ENCODE results near the gene DCST2.

GRCh38 chr1:155038602-155039307, 5.2 kb upstream of the DCST2 start:
- TF ChIP-seq REST (IDR thresholded peaks at IDR 0.05; ENCODE audit: insufficient read depth in 1 of 2, low read depth in 2 of 2, low read length in 2 of 2) (no peak), POLR2AphosphoS5 (IDR thresholded peaks at IDR 0.05; ENCODE audit: low read depth, low read length) (no peak)

Measured in PFSK-1 (cell line).